Endothelial cell of umbilical vein (primary cell): ENCODE data around the gene TTYH3.

ENCODE experiments used
- CTCF ChIP-seq, 2 donors: IDR thresholded peaks; 1 replicate in 1 of 2; 2 replicates in 1 of 2; pipeline ENCODE4 v1.5.1; 2011; ENCODE audit warnings: low read length in 2 of 2, mild to moderate bottlenecking in 2 of 2, moderate library complexity in 2 of 2, control low read depth in 1 of 2, inconsistent platforms in 1 of 2, low read depth in 1 of 2; ENCODE audit not compliant: insufficient read depth in 1 of 2; ENCODE audit errors: extremely low read depth in 1 of 2
- EZH2 ChIP-seq: IDR thresholded peaks from 2 replicates; pipeline ENCODE4 v1.6.1; 2012; ENCODE audit warnings: borderline replicate concordance, low read depth, mild to moderate bottlenecking, moderate library complexity, low read length, inconsistent platforms; ENCODE audit not compliant: severe bottlenecking
- GATA2 ChIP-seq: IDR thresholded peaks from 2 replicates; pipeline ENCODE4 v1.7.0; 2011; ENCODE audit warnings: low read depth, mild to moderate bottlenecking, moderate library complexity, mixed read lengths, low read length; ENCODE audit not compliant: insufficient read length, insufficient read depth
- POLR2A ChIP-seq: IDR thresholded peaks from 2 replicates; pipeline ENCODE4 v1.6.1; 2012; ENCODE audit warnings: low read depth, mild to moderate bottlenecking, control low read depth, low read length

- TF ChIP-seq EZH2 (no peak), POLR2A (no peak), CTCF (IDR thresholded peaks at IDR 0.05; ENCODE audit: extremely low read depth in 1 of 2, insufficient read depth in 1 of 2, low read depth in 1 of 2, low read length in 2 of 2) (no peak), GATA2 (no peak)
These were observed 18.5 kb upstream of the TTYH3 start for GRCh38 chr7:2613098-2613930.
